Neural progenitor cell (in vitro differentiated cells): ENCODE measurements around the gene MAML3. TPM values are rescaled to one million over a fixed set of nuclear protein-coding genes. Genes with fewer than 3 reads are reported as not detected.

Source experiments
- DNase-seq: peaks from one replicate; pipeline ENCODE4 v3.0.0-alpha.2; 2016; ENCODE audit warnings: low spot score
- H2AFZ ChIP-seq: fragments of 200-600 bp; sonication (generic); replicated peaks from 2 replicates; pipeline ENCODE4 v1.6.1; 2016; ENCODE audit warnings: antibody characterized with exemption
- H3F3A ChIP-seq: fragments of 200-600 bp; sonication (generic); 2 replicates; pipeline ENCODE4 v1.6.1; 2016; ENCODE audit warnings: antibody characterized with exemption, low read depth
- H3K27ac ChIP-seq: fragments of 200-600 bp; sonication (generic); 2 replicates; pipeline ENCODE4 v1.5.1; 2016; ENCODE audit warnings: mild to moderate bottlenecking
- H3K27me3 ChIP-seq: fragments of 200-600 bp; sonication (generic); 2 replicates; pipeline ENCODE4 v1.6.1; 2016; ENCODE audit warnings: mild to moderate bottlenecking, moderate library complexity
- H3K36me3 ChIP-seq: fragments of 200-600 bp; sonication (generic); 2 replicates; pipeline ENCODE4 v1.5.1; 2016
- H3K4me1 ChIP-seq: fragments of 200-600 bp; sonication (generic); 2 replicates; pipeline ENCODE4 v1.6.1; 2016; ENCODE audit warnings: mixed run types
- H3K4me2 ChIP-seq: fragments of 200-600 bp; sonication (generic); 2 replicates; pipeline ENCODE4 v1.6.1; 2016
- H3K4me3 ChIP-seq: fragments of 200-600 bp; sonication (generic); 2 replicates; pipeline ENCODE4 v1.5.1; 2016
- H3K79me2 ChIP-seq: fragments of 200-600 bp; sonication (generic); 2 replicates; pipeline ENCODE4 v1.6.1; 2016; ENCODE audit warnings: low read depth
- H3K9ac ChIP-seq: fragments of 200-600 bp; sonication (generic); 2 replicates; pipeline ENCODE4 v1.6.1; 2016
- H3K9me3 ChIP-seq: fragments of 200-600 bp; sonication (generic); 2 replicates; pipeline ENCODE4 v1.5.1; 2016; ENCODE audit warnings: low read depth
- H4K20me1 ChIP-seq: fragments of 200-600 bp; sonication (generic); 2 replicates; pipeline ENCODE4 v1.6.1; 2016; ENCODE audit warnings: low read depth
- H3K27ac Mint-ChIP-seq: 3 replicates; pipeline ENCODE4 v1.8.0; 2021; ENCODE audit warnings: mixed read lengths
- H3K27me3 Mint-ChIP-seq: 2 replicates; pipeline ENCODE4 v1.8.0; 2022; ENCODE audit warnings: low read depth, mild to moderate bottlenecking, inconsistent platforms, moderate library complexity, mixed read lengths; ENCODE audit not compliant: insufficient read depth
- H3K36me3 Mint-ChIP-seq: 3 replicates; pipeline ENCODE4 v1.8.0; 2021; ENCODE audit warnings: mixed read lengths
- H3K4me1 Mint-ChIP-seq: 3 replicates; pipeline ENCODE4 v1.8.0; 2021; ENCODE audit warnings: mixed read lengths
- H3K4me3 Mint-ChIP-seq: 3 replicates; pipeline ENCODE4 v1.8.0; 2021; ENCODE audit warnings: mild to moderate bottlenecking, moderate library complexity, mixed read lengths
- H3K9me3 Mint-ChIP-seq: 3 replicates; pipeline ENCODE4 v1.8.0; 2020; ENCODE audit warnings: mixed read lengths
- CTCF ChIP-seq: fragments of 200-600 bp; sonication (generic); IDR thresholded peaks from 2 replicates; pipeline ENCODE4 v1.5.1; 2017; ENCODE audit warnings: antibody characterized with exemption, mild to moderate bottlenecking
- EZH2 ChIP-seq: fragments of 200-600 bp; sonication (generic); IDR thresholded peaks from 2 replicates; pipeline ENCODE4 v1.6.1; 2017; ENCODE audit warnings: antibody characterized with exemption, mild to moderate bottlenecking, moderate library complexity
- EZH2phosphoT487 ChIP-seq: fragments of 200-600 bp; sonication (generic); IDR thresholded peaks from 2 replicates; pipeline ENCODE4 v1.6.1; 2017; ENCODE audit warnings: antibody characterized with exemption
- total RNA-seq: library from RNA; depleted of rRNA; stranded (reverse); fragments of >200 nt; gene quantifications from 2 replicates; pipeline ENCODE4 v1.2.3, GENCODE V29; 2015; ENCODE audit warnings: low replicate concordance

The MAML3 gene
- total RNA-seq, 1 donor from 2014 or later, result 14.4 TPM

- H3K36me3 Mint-ChIP-seq, result no peaks in the 10 kb centered on the region
- H2AFZ ChIP-seq, result no peak overlapping the region
- peaks cover 52% of the 10 kb centered on the region for H3K4me1 ChIP-seq
Measured at GRCh38 chr4:140048419-140048995, 105.5 kb downstream of the MAML3 start.

GRCh38 chr4:140047786-140048185 lies 106.2 kb downstream of the MAML3 start:
- no peaks in the 10 kb centered on the region for H3K27me3 ChIP-seq
- H3K36me3 ChIP-seq, result no peaks in the 10 kb centered on the region
- no peaks in the 10 kb centered on the region for H4K20me1 ChIP-seq
- H3K9ac ChIP-seq, result no peak overlapping the region
- peak; percentile 28 for DNase-seq
- H3F3A ChIP-seq, result peaks cover 34% of the 10 kb centered on the region
- Mint-ChIP-seq H3K27me3 (peaks cover 3% of the 10 kb centered on the region), H3K9me3 (no peaks in the 10 kb centered on the region), H3K4me1 (peaks cover 61% of the 10 kb centered on the region), H3K27ac (no peak overlapping the region), H3K36me3 (no peaks in the 10 kb centered on the region), H3K4me3 (no peak overlapping the region)
- no peak for TF ChIP-seq CTCF
- no peak for TF ChIP-seq EZH2
- no peak for TF ChIP-seq EZH2phosphoT487
- peaks cover 52% of the 10 kb centered on the region for H3K4me1 ChIP-seq
- H3K79me2 ChIP-seq, result peaks cover 14% of the 10 kb centered on the region
- H3K27ac ChIP-seq, result no peak overlapping the region
- peak overlapping the region; percentile 69 for H3K4me2 ChIP-seq
- no peaks in the 10 kb centered on the region for H3K9me3 ChIP-seq
- no peak overlapping the region for H2AFZ ChIP-seq
- H3K4me3 ChIP-seq, result peak overlapping the region; percentile 16

More at GRCh38 chr4:140048419-140048995, 105.5 kb downstream of the MAML3 start:
- Mint-ChIP-seq H3K9me3 (no peaks in the 10 kb centered on the region), H3K27me3 (peaks cover 3% of the 10 kb centered on the region), H3K4me3 (peak overlapping the region; percentile 81), H3K4me1 (peaks cover 61% of the 10 kb centered on the region), H3K27ac (peak overlapping the region; percentile 62)
- peaks cover 34% of the 10 kb centered on the region for H3F3A ChIP-seq
- H3K9ac ChIP-seq, result no peak overlapping the region
- no peak for DNase-seq
- peak overlapping the region; percentile 20 for H3K4me3 ChIP-seq
- no peaks in the 10 kb centered on the region for H3K9me3 ChIP-seq
- peaks cover 8% of the 10 kb centered on the region for H3K79me2 ChIP-seq
- no peaks in the 10 kb centered on the region for H3K27me3 ChIP-seq
- peak overlapping the region; percentile 69 for H3K4me2 ChIP-seq
- H3K36me3 ChIP-seq, result no peaks in the 10 kb centered on the region
- TF ChIP-seq EZH2phosphoT487 (no peak), EZH2 (no peak), CTCF (no peak)
- H4K20me1 ChIP-seq, result no peaks in the 10 kb centered on the region
- H3K27ac ChIP-seq, result peak overlapping the region; percentile 32

- Mint-ChIP-seq H3K27ac (peak overlapping the region; percentile 31), H3K27me3 (peaks cover 3% of the 10 kb centered on the region), H3K9me3 (no peaks in the 10 kb centered on the region), H3K36me3 (no peaks in the 10 kb centered on the region), H3K4me3 (no peak overlapping the region), H3K4me1 (peaks cover 61% of the 10 kb centered on the region)
- Histone ChIP-seq H3F3A (peaks cover 34% of the 10 kb centered on the region), H3K27me3 (no peaks in the 10 kb centered on the region), H3K27ac (peak overlapping the region; percentile 70), H3K79me2 (peaks cover 14% of the 10 kb centered on the region), H4K20me1 (no peaks in the 10 kb centered on the region), H3K4me1 (peaks cover 52% of the 10 kb centered on the region), H2AFZ (no peak overlapping the region), H3K4me2 (peak overlapping the region; percentile 69), H3K9ac (no peak overlapping the region), H3K36me3 (no peaks in the 10 kb centered on the region), H3K4me3 (peak overlapping the region; percentile 16), H3K9me3 (no peaks in the 10 kb centered on the region)
- peak; percentile 51 for DNase-seq
- TF ChIP-seq EZH2 (no peak), EZH2phosphoT487 (no peak), CTCF (no peak)
Measured at GRCh38 chr4:140047017-140047640, 106.9 kb downstream of the MAML3 start.
